ENCODE measurements around the gene TAMALIN. TPM values are rescaled to one million over a fixed set of nuclear protein-coding genes. Genes with fewer than 3 reads are reported as not detected.

The TAMALIN gene
- total RNA-seq, 1 donor from 2014 or later, result 5.1 TPM

- peak overlapping the region; percentile 32 for H3K4me3 ChIP-seq (ENCODE audit: low read depth, low read length)
- no peaks in the 10 kb centered on the region for H3K36me3 ChIP-seq (ENCODE audit: control insufficient read depth, insufficient read depth, low read length)
- peaks cover 5% of the 10 kb centered on the region for H3K27me3 ChIP-seq (ENCODE audit: control insufficient read depth, insufficient read depth, low read length)
- no peak for TF ChIP-seq CTCF (IDR thresholded peaks at IDR 0.05; ENCODE audit: insufficient read depth, low read length, poor library complexity, severe bottlenecking)
- DNase-seq (ENCODE audit: low read depth), result peak; percentile 86
Measured at GRCh38 chr12:52032804-52033445, 26.2 kb downstream of the TAMALIN start.

GRCh38 chr12:52033446-52034140, 26.8 kb downstream of the TAMALIN start:
- no peak for TF ChIP-seq CTCF (IDR thresholded peaks at IDR 0.05; ENCODE audit: insufficient read depth, low read length, poor library complexity, severe bottlenecking)
- Histone ChIP-seq H3K36me3 (ENCODE audit: control insufficient read depth, insufficient read depth, low read length) (no peaks in the 10 kb centered on the region), H3K4me3 (ENCODE audit: low read depth, low read length) (peak overlapping the region; percentile 32), H3K27me3 (ENCODE audit: control insufficient read depth, insufficient read depth, low read length) (peaks cover 5% of the 10 kb centered on the region)
- DNase-seq (ENCODE audit: low read depth), result no peak

GRCh38 chr12:52035190-52035589, 28.4 kb downstream of the TAMALIN start:
- Histone ChIP-seq H3K4me3 (ENCODE audit: low read depth, low read length) (no peak overlapping the region), H3K27me3 (ENCODE audit: control insufficient read depth, insufficient read depth, low read length) (peaks cover 5% of the 10 kb centered on the region), H3K36me3 (ENCODE audit: control insufficient read depth, insufficient read depth, low read length) (no peaks in the 10 kb centered on the region)
- TF ChIP-seq CTCF (IDR thresholded peaks at IDR 0.05; ENCODE audit: insufficient read depth, low read length, poor library complexity, severe bottlenecking), result no peak
- no peak for DNase-seq (ENCODE audit: low read depth)

- Histone ChIP-seq H3K4me3 (ENCODE audit: low read depth, low read length) (no peak overlapping the region), H3K27me3 (ENCODE audit: control insufficient read depth, insufficient read depth, low read length) (peaks cover 5% of the 10 kb centered on the region), H3K36me3 (ENCODE audit: control insufficient read depth, insufficient read depth, low read length) (no peaks in the 10 kb centered on the region)
- no peak for DNase-seq (ENCODE audit: low read depth)
- TF ChIP-seq CTCF (IDR thresholded peaks at IDR 0.05; ENCODE audit: insufficient read depth, low read length, poor library complexity, severe bottlenecking), result no peak
Measured at GRCh38 chr12:52035926-52036325, 29.2 kb downstream of the TAMALIN start.

- Histone ChIP-seq H3K4me3 (ENCODE audit: low read depth, low read length) (peak overlapping the region; percentile 30), H3K27me3 (ENCODE audit: control insufficient read depth, insufficient read depth, low read length) (peaks cover 5% of the 10 kb centered on the region), H3K36me3 (ENCODE audit: control insufficient read depth, insufficient read depth, low read length) (no peaks in the 10 kb centered on the region)
- DNase-seq (ENCODE audit: low read depth), result no peak
- TF ChIP-seq CTCF (IDR thresholded peaks at IDR 0.05; ENCODE audit: insufficient read depth, low read length, poor library complexity, severe bottlenecking), result no peak
Measured at GRCh38 chr12:52036587-52037171, 29.9 kb downstream of the TAMALIN start.
